Bronchial epithelial cell (primary cell): ENCODE data around the gene XPR1. TPM values are rescaled to one million over a fixed set of nuclear protein-coding genes. Genes with fewer than 3 reads are reported as not detected.

ENCODE experiments used
- DNase-seq: peaks from one replicate; pipeline ENCODE4 v3.0.0-alpha.2; 2010; ENCODE audit warnings: low read depth
- FAIRE-seq: peaks from 2 replicates; lab custom pipeline; 2011; peaks lifted over from hg19 to GRCh38; lab: Jason Lieb, UNC
- H3K27me3 ChIP-seq: 2 replicates; pipeline ENCODE4 v1.5.1; 2011; ENCODE audit warnings: low read length; ENCODE audit not compliant: control insufficient read depth, insufficient read depth
- H3K36me3 ChIP-seq: 2 replicates; pipeline ENCODE4 v1.5.1; 2011; ENCODE audit warnings: low read length; ENCODE audit not compliant: control insufficient read depth, insufficient read depth
- H3K4me3 ChIP-seq: 2 replicates; pipeline ENCODE4 v1.5.1; 2011; ENCODE audit warnings: mild to moderate bottlenecking, low read depth, low read length, control low read depth
- CTCF ChIP-seq: IDR thresholded peaks from 2 replicates; pipeline ENCODE4 v1.5.1; 2011; ENCODE audit warnings: mild to moderate bottlenecking, moderate library complexity, low read length, control low read depth, inconsistent platforms; ENCODE audit not compliant: insufficient read depth, severe bottlenecking
- total RNA-seq: library from RNA; depleted of rRNA; stranded (reverse); fragments of >200 nt; gene quantifications from 2 replicates; pipeline ENCODE4 v1.2.1, GENCODE V29; 2014

The XPR1 gene
- total RNA-seq, 1 donor from 2014 or later = 35.0 TPM

GRCh38 chr1:180921386-180921785, 289.6 kb downstream of the XPR1 start:
- no peak for DNase-seq
- FAIRE-seq = no peak
- Histone ChIP-seq H3K36me3 (no peaks in the 10 kb centered on the region), H3K4me3 (no peak overlapping the region), H3K27me3 (no peaks in the 10 kb centered on the region)
- no peak for TF ChIP-seq CTCF

- Histone ChIP-seq H3K27me3 (no peaks in the 10 kb centered on the region), H3K4me3 (no peak overlapping the region), H3K36me3 (no peaks in the 10 kb centered on the region)
- DNase-seq = no peak
- TF ChIP-seq CTCF = no peak
- FAIRE-seq = no peak
These were observed 290.2 kb downstream of the XPR1 start for GRCh38 chr1:180921891-180922630.

GRCh38 chr1:180922631-180923015, 290.8 kb downstream of the XPR1 start:
- DNase-seq = no peak
- Histone ChIP-seq H3K36me3 (no peaks in the 10 kb centered on the region), H3K27me3 (no peaks in the 10 kb centered on the region), H3K4me3 (no peak overlapping the region)
- no peak for FAIRE-seq
- no peak for TF ChIP-seq CTCF

GRCh38 chr1:180923021-180923841, 291.4 kb downstream of the XPR1 start:
- no peak for TF ChIP-seq CTCF
- no peaks in the 10 kb centered on the region for H3K27me3 ChIP-seq
- H3K4me3 ChIP-seq = no peak overlapping the region
- no peak for FAIRE-seq
- peak; percentile 53 for DNase-seq
- H3K36me3 ChIP-seq = no peaks in the 10 kb centered on the region

- no peak for TF ChIP-seq CTCF
- Histone ChIP-seq H3K27me3 (no peaks in the 10 kb centered on the region), H3K4me3 (no peak overlapping the region), H3K36me3 (no peaks in the 10 kb centered on the region)
- FAIRE-seq (no peak), DNase-seq (no peak)
These were observed 292.1 kb downstream of the XPR1 start for GRCh38 chr1:180923887-180924286.
